H9 (cell line): ENCODE results near the gene ANKRD13D. TPM values are rescaled to one million over a fixed set of nuclear protein-coding genes. Genes with fewer than 3 reads are reported as not detected.

Experiments used
- DNase-seq: peaks from one replicate; pipeline ENCODE4 v3.0.0-alpha.2; 2017
- H2AFZ ChIP-seq: one replicate; pipeline ENCODE4 v1.6.1; 2013; ENCODE audit warnings: mild to moderate bottlenecking, low read length, control low read depth, moderate library complexity
- H2AK5ac ChIP-seq: 2 replicates; pipeline ENCODE4 v1.6.1; 2013; ENCODE audit warnings: low read length, control low read depth, mixed read lengths; ENCODE audit not compliant: insufficient read length
- H2BK120ac ChIP-seq: one replicate; pipeline ENCODE4 v1.6.1; 2013; ENCODE audit warnings: low read depth, mild to moderate bottlenecking, low read length, control low read depth, inconsistent platforms; ENCODE audit not compliant: poor library complexity, severe bottlenecking
- H2BK12ac ChIP-seq: 2 replicates; pipeline ENCODE4 v1.6.1; 2013; ENCODE audit warnings: low read length, control low read depth, mixed read lengths, low read depth; ENCODE audit not compliant: insufficient read length
- H2BK15ac ChIP-seq: 2 replicates; pipeline ENCODE4 v1.6.1; 2013; ENCODE audit warnings: low read depth, low read length, control low read depth
- H2BK20ac ChIP-seq: one replicate; pipeline ENCODE4 v1.6.1; 2013; ENCODE audit warnings: low read depth, mild to moderate bottlenecking, low read length, control low read depth, inconsistent platforms; ENCODE audit not compliant: poor library complexity, severe bottlenecking
- H2BK5ac ChIP-seq: 2 replicates; pipeline ENCODE4 v1.6.1; 2013; ENCODE audit warnings: low read length, control low read depth, mixed read lengths; ENCODE audit not compliant: insufficient read length
- H3K14ac ChIP-seq: 2 replicates; pipeline ENCODE4 v1.6.1; 2013; ENCODE audit warnings: low read length, control low read depth; ENCODE audit not compliant: insufficient read depth
- H3K18ac ChIP-seq: 2 replicates; pipeline ENCODE4 v1.6.1; 2013; ENCODE audit warnings: low read depth, mild to moderate bottlenecking, mixed read lengths, low read length, control low read depth; ENCODE audit not compliant: insufficient read length
- H3K23ac ChIP-seq: 2 replicates; pipeline ENCODE4 v1.6.1; 2013; ENCODE audit warnings: low read length, control low read depth, mixed read lengths, low read depth; ENCODE audit not compliant: insufficient read length
- H3K23me2 ChIP-seq: 2 replicates; pipeline ENCODE4 v1.6.1; 2013; ENCODE audit warnings: low read depth, mild to moderate bottlenecking, mixed read lengths, low read length, control low read depth; ENCODE audit not compliant: insufficient read length, poor library complexity, severe bottlenecking
- H3K27ac ChIP-seq: 2 replicates; pipeline ENCODE4 v1.5.1; 2013; ENCODE audit warnings: low read length, control low read depth, mixed read lengths, low read depth; ENCODE audit not compliant: insufficient read length
- H3K27me3 ChIP-seq: 2 replicates; pipeline ENCODE4 v1.6.1; 2013; ENCODE audit warnings: low read length, control low read depth, inconsistent platforms; ENCODE audit not compliant: insufficient read depth
- H3K4ac ChIP-seq: 2 replicates; pipeline ENCODE4 v1.6.1; 2013; ENCODE audit warnings: low read depth, mild to moderate bottlenecking, control low read depth, inconsistent platforms, low read length, moderate library complexity
- H3K4me1 ChIP-seq: 2 replicates; pipeline ENCODE4 v1.6.1; 2013; ENCODE audit warnings: low read length, control low read depth, inconsistent platforms; ENCODE audit not compliant: insufficient read depth
- H3K4me2 ChIP-seq: 2 replicates; pipeline ENCODE4 v1.6.1; 2013; ENCODE audit warnings: low read length, control low read depth, mixed read lengths; ENCODE audit not compliant: insufficient read length, insufficient read depth
- H3K56ac ChIP-seq: 2 replicates; pipeline ENCODE4 v1.6.1; 2013; ENCODE audit warnings: low read depth, mild to moderate bottlenecking, mixed read lengths, low read length, control low read depth; ENCODE audit not compliant: insufficient read length
- H3K79me1 ChIP-seq: 2 replicates; pipeline ENCODE4 v1.6.1; 2013; ENCODE audit warnings: low read depth, mild to moderate bottlenecking, moderate library complexity, low read length, control low read depth, inconsistent platforms; ENCODE audit not compliant: insufficient read depth, poor library complexity, severe bottlenecking
- H3K79me2 ChIP-seq: 2 replicates; pipeline ENCODE4 v1.6.1; 2013; ENCODE audit warnings: low read length, control low read depth, inconsistent platforms; ENCODE audit not compliant: insufficient read depth
- H3K9ac ChIP-seq: 2 replicates; pipeline ENCODE4 v1.6.1; 2013; ENCODE audit warnings: low read length, control low read depth, mixed read lengths; ENCODE audit not compliant: insufficient read length; ENCODE audit errors: extremely low read depth
- H3K9me3 ChIP-seq: one replicate; pipeline ENCODE4 v1.6.1; 2013; ENCODE audit warnings: low read depth, low read length, inconsistent platforms; ENCODE audit not compliant: control insufficient read depth
- H3T11ph ChIP-seq: one replicate; pipeline ENCODE4 v1.6.1; 2013; ENCODE audit warnings: mild to moderate bottlenecking, low read length, control low read depth, inconsistent platforms
- H4K20me1 ChIP-seq: one replicate; pipeline ENCODE4 v1.6.1; 2013; ENCODE audit not compliant: control insufficient read depth, insufficient read length, insufficient read depth
- H4K5ac ChIP-seq: 2 replicates; pipeline ENCODE4 v1.6.1; 2013; ENCODE audit warnings: low read depth, mild to moderate bottlenecking, mixed read lengths, low read length, control low read depth; ENCODE audit not compliant: insufficient read length
- H4K8ac ChIP-seq: replicated peaks from 2 replicates; pipeline ENCODE4 v1.6.1; 2013; ENCODE audit warnings: low read length, control low read depth, mixed read lengths, low read depth; ENCODE audit not compliant: insufficient read length
- H4K91ac ChIP-seq: 2 replicates; pipeline ENCODE4 v1.6.1; 2013; ENCODE audit warnings: low read depth, mild to moderate bottlenecking, moderate library complexity, mixed read lengths, low read length, control low read depth; ENCODE audit not compliant: insufficient read length
- H3K27ac Mint-ChIP-seq, 3 experiments: 2 replicates in 2 of 3; 3 replicates in 1 of 3; pipeline ENCODE4 v1.8.0; 2020 to 2021; ENCODE audit warnings: mixed read lengths in 3 of 3, mild to moderate bottlenecking in 1 of 3, moderate library complexity in 1 of 3
- H3K27me3 Mint-ChIP-seq: 2 replicates; pipeline ENCODE4 v1.8.0; 2021; ENCODE audit warnings: low read depth, mild to moderate bottlenecking, moderate library complexity, mixed read lengths
- H3K36me3 Mint-ChIP-seq, 3 experiments: 2 replicates in 2 of 3; 3 replicates in 1 of 3; pipeline ENCODE4 v1.8.0; 2020 to 2021; ENCODE audit warnings: low read depth in 3 of 3, mixed read lengths in 3 of 3; ENCODE audit not compliant: insufficient read depth in 1 of 3
- H3K4me1 Mint-ChIP-seq, 2 experiments: 2 replicates each; pipeline ENCODE4 v1.8.0; 2020; ENCODE audit warnings: mixed read lengths in 2 of 2
- H3K4me3 Mint-ChIP-seq, 2 experiments: 2 replicates in 1 of 2; 3 replicates in 1 of 2; pipeline ENCODE4 v1.8.0; 2020 to 2021; ENCODE audit warnings: mild to moderate bottlenecking in 2 of 2, mixed read lengths in 2 of 2, moderate library complexity in 1 of 2
- H3K9me3 Mint-ChIP-seq, 2 experiments: 2 replicates in 1 of 2; 3 replicates in 1 of 2; pipeline ENCODE4 v1.8.0; 2020; ENCODE audit warnings: mild to moderate bottlenecking in 2 of 2, mixed read lengths in 2 of 2, moderate library complexity in 1 of 2
- WGBS: extraction: QIAGEN DNeasy Blood & Tissue Kit; methylation state at CpG from one replicate; pipeline ENCODE4 v1.1.7; 2013; ENCODE audit warnings: missing lambda C conversion rate, low lambda C conversion rate, mixed read lengths; ENCODE audit not compliant: insufficient read length; ENCODE audit errors: extremely low coverage; 5-methylcytosine and 5-hydroxymethylcytosine counted together
- total RNA-seq: library from RNA; stranded (reverse); gene quantifications from 2 replicates; pipeline ENCODE4 v1.2.1, GENCODE V29; 2021
- TF ChIP-seq, protein P1 (sequence below): fragments of 200-600 bp; sonication (generic); conservative IDR thresholded peaks from 3 replicates; pipeline ENCODE4 v1.8.0; 2021; ENCODE audit warnings: antibody characterized with exemption, mild to moderate bottlenecking

Gene ANKRD13D
- total RNA-seq, 1 experiment from 2014 or later = 42.1 TPM

DNA sequence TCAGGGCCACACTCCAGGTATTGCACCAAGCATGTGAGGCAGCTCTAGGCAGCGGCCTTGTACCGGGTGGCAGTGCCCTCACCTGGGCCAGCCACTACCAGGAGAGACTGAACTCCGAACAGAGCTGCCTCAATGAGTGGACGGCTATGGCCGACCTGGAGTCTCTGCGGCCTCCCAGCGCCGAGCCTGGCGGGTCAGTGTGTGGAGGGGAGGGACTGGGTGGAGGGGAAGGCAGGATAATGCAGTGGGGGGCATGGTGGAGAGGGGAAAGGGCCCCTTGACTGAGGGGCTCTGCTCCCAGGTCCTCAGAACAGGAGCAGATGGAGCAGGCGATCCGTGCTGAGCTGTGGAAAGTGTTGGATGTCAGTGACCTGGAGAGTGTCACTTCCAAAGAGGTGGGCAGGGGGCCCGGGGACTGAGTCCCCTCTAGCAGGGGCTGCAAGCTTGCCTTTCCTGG, 18.5 kb downstream of the ANKRD13D start:
- Histone ChIP-seq H3K14ac (no peak overlapping the region), H2BK12ac (no peak overlapping the region), H2BK20ac (no peak overlapping the region), H4K8ac (no peak overlapping the region), H3T11ph (no peak overlapping the region), H4K20me1 (no peaks in the 10 kb centered on the region), H3K79me1 (no peaks in the 10 kb centered on the region), H2BK5ac (no peak overlapping the region), H3K9me3 (no peaks in the 10 kb centered on the region), H3K27ac (no peak overlapping the region), H2BK120ac (no peak overlapping the region), H3K4ac (no peak overlapping the region), H3K4me2 (no peak overlapping the region), H3K79me2 (no peaks in the 10 kb centered on the region), H2AFZ (no peak overlapping the region), H3K23ac (no peak overlapping the region), H4K5ac (no peak overlapping the region), H3K23me2 (peaks cover 12% of the 10 kb centered on the region), H2AK5ac (no peak overlapping the region), H3K4me1 (no peaks in the 10 kb centered on the region), H2BK15ac (no peak overlapping the region), H3K18ac (no peak overlapping the region), H3K9ac (no peak overlapping the region), H3K56ac (no peak overlapping the region), H3K27me3 (no peaks in the 10 kb centered on the region), H4K91ac (no peak overlapping the region)
- Mint-ChIP-seq H3K4me1 (peaks cover 5 to 8% of the 10 kb centered on the region in 2 experiments), H3K27me3 (peaks cover 6% of the 10 kb centered on the region), H3K27ac (no peak overlapping the region), H3K9me3 (no peaks in the 10 kb centered on the region), H3K4me3 (no peak overlapping the region), H3K36me3 (peaks cover 0 to 23% (median 8%) of the 10 kb centered on the region in 3 experiments; a peak in 4 of 7 replicates)
- DNase-seq = no peak
- TF ChIP-seq, protein P1, sequence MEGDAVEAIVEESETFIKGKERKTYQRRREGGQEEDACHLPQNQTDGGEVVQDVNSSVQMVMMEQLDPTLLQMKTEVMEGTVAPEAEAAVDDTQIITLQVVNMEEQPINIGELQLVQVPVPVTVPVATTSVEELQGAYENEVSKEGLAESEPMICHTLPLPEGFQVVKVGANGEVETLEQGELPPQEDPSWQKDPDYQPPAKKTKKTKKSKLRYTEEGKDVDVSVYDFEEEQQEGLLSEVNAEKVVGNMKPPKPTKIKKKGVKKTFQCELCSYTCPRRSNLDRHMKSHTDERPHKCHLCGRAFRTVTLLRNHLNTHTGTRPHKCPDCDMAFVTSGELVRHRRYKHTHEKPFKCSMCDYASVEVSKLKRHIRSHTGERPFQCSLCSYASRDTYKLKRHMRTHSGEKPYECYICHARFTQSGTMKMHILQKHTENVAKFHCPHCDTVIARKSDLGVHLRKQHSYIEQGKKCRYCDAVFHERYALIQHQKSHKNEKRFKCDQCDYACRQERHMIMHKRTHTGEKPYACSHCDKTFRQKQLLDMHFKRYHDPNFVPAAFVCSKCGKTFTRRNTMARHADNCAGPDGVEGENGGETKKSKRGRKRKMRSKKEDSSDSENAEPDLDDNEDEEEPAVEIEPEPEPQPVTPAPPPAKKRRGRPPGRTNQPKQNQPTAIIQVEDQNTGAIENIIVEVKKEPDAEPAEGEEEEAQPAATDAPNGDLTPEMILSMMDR = no peak
- WGBS = no CpG with 5 or more reads among the region's 12 CpGs
